ENCODE results near the gene APOLD1. TPM values are rescaled to one million over a fixed set of nuclear protein-coding genes. Genes with fewer than 3 reads are reported as not detected.

Gene APOLD1
- total RNA-seq, 1 donor from 2014 or later, result 7.4 TPM

DNA sequence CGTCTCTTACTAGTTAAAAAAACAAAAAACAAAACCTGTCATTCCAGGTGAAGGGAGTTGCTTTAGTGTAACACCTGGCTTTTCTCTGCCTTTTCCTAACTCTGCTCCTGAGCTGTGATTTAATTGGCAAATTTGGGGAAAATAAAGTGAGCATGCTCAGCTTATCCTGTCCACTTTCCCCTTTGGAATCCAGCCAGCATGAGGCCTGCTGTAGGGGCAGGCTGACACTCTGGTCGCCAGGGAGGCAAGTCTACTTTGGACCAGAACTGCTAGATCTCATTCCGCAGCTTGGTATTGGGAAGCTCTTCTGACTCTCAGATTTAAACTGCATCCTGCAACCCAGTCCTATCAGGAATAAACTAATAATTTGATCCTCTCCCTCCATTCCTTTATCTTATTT lies 38.2 kb upstream of the APOLD1 start:
- TF ChIP-seq EZH2phosphoT487 (IDR thresholded peaks at IDR 0.05), result no peak
- TF ChIP-seq, protein P1, sequence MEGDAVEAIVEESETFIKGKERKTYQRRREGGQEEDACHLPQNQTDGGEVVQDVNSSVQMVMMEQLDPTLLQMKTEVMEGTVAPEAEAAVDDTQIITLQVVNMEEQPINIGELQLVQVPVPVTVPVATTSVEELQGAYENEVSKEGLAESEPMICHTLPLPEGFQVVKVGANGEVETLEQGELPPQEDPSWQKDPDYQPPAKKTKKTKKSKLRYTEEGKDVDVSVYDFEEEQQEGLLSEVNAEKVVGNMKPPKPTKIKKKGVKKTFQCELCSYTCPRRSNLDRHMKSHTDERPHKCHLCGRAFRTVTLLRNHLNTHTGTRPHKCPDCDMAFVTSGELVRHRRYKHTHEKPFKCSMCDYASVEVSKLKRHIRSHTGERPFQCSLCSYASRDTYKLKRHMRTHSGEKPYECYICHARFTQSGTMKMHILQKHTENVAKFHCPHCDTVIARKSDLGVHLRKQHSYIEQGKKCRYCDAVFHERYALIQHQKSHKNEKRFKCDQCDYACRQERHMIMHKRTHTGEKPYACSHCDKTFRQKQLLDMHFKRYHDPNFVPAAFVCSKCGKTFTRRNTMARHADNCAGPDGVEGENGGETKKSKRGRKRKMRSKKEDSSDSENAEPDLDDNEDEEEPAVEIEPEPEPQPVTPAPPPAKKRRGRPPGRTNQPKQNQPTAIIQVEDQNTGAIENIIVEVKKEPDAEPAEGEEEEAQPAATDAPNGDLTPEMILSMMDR (IDR thresholded peaks at IDR 0.05), result no peak
- TF ChIP-seq EZH2 (IDR thresholded peaks at IDR 0.05), result no peak
- no peak overlapping the region for H2AFZ ChIP-seq (replicated peaks)
- H3F3A ChIP-seq (ENCODE audit: low read depth), result peaks cover 4% of the 10 kb centered on the region
- no peaks in the 10 kb centered on the region for H3K79me2 ChIP-seq (ENCODE audit: low read depth)
- no peak overlapping the region for H3K4me3 ChIP-seq
- Mint-ChIP-seq H3K9me3 (no peaks in the 10 kb centered on the region), H3K4me3 (no peak overlapping the region), H3K36me3 (peaks cover 5% of the 10 kb centered on the region), H3K27ac (no peak overlapping the region), H3K4me1 (peaks cover 23% of the 10 kb centered on the region), H3K27me3 (ENCODE audit: insufficient read depth, low read depth) (peaks cover 5% of the 10 kb centered on the region)
- H3K9ac ChIP-seq, result no peak overlapping the region
- no peak overlapping the region for H3K27ac ChIP-seq
- H3K4me1 ChIP-seq, result no peaks in the 10 kb centered on the region
- no peak for DNase-seq (ENCODE audit: low spot score)
- no peak overlapping the region for H3K4me2 ChIP-seq
- H4K20me1 ChIP-seq (ENCODE audit: low read depth), result no peaks in the 10 kb centered on the region
- H3K9me3 ChIP-seq (ENCODE audit: low read depth), result no peaks in the 10 kb centered on the region
- no peaks in the 10 kb centered on the region for H3K36me3 ChIP-seq
- H3K27me3 ChIP-seq, result no peaks in the 10 kb centered on the region

DNA sequence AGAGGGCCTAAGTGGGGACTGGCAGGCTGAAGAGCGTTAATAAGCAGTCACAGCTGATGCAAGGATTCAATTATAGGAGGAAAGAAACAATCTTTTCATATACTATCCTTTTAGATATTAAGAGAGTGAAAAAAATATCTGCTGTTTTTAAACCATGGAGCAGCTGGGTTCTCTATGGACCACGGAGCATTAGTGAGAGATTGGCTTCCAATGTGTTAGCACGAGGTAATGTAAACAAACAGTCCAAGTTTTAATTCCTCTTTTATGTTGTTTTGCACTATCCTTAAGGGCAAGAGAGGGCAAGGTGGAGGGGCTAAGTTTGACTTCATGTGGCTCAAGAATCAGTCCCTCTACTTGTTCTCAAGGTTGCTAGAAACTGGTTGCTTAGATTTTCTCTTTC lies 37.4 kb upstream of the APOLD1 start:
- H3K9me3 ChIP-seq (ENCODE audit: low read depth), result no peaks in the 10 kb centered on the region
- TF ChIP-seq, protein P1 (IDR thresholded peaks at IDR 0.05), result no peak
- no peak overlapping the region for H3K27ac ChIP-seq
- peaks cover 5% of the 10 kb centered on the region for H3K27me3 Mint-ChIP-seq (ENCODE audit: insufficient read depth, low read depth)
- no peaks in the 10 kb centered on the region for H3K27me3 ChIP-seq
- no peak overlapping the region for H3K4me3 Mint-ChIP-seq
- H2AFZ ChIP-seq (replicated peaks), result no peak overlapping the region
- no peaks in the 10 kb centered on the region for H4K20me1 ChIP-seq (ENCODE audit: low read depth)
- peaks cover 4% of the 10 kb centered on the region for H3F3A ChIP-seq (ENCODE audit: low read depth)
- H3K9ac ChIP-seq, result no peak overlapping the region
- no peaks in the 10 kb centered on the region for H3K79me2 ChIP-seq (ENCODE audit: low read depth)
- no peaks in the 10 kb centered on the region for H3K4me1 ChIP-seq
- no peaks in the 10 kb centered on the region for H3K9me3 Mint-ChIP-seq
- no peak overlapping the region for H3K27ac Mint-ChIP-seq
- H3K4me3 ChIP-seq, result no peak overlapping the region
- H3K4me1 Mint-ChIP-seq, result peaks cover 23% of the 10 kb centered on the region
- H3K36me3 ChIP-seq, result no peaks in the 10 kb centered on the region
- peaks cover 5% of the 10 kb centered on the region for H3K36me3 Mint-ChIP-seq
- no peak for DNase-seq (ENCODE audit: low spot score)
- no peak overlapping the region for H3K4me2 ChIP-seq

DNA sequence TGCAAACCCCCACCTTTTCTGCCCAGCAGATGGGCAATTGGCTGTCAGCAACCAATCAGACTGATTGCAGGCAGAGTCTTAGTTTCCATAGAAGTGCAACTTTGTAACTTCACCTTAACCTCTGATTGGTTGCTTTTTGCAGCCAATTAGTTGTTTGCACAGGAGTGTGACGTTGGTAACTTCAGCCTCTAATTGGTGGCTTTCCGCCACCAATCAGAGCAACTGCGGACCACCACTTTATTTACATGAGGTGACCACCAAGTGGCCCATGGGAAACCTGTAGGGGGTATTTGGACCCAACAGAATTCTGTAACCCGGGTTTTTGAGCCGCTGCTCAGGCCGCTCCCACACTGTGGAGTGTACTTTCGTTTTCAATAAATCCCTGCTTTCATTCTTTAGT lies 36.0 kb upstream of the APOLD1 start:
- H3K79me2 ChIP-seq (ENCODE audit: low read depth), result no peaks in the 10 kb centered on the region
- no peak overlapping the region for H3K27ac ChIP-seq
- no peaks in the 10 kb centered on the region for H3K27me3 ChIP-seq
- no peak overlapping the region for H3K4me3 ChIP-seq
- no peaks in the 10 kb centered on the region for H3K9me3 ChIP-seq (ENCODE audit: low read depth)
- Mint-ChIP-seq H3K4me1 (peaks cover 23% of the 10 kb centered on the region), H3K27me3 (ENCODE audit: insufficient read depth, low read depth) (peaks cover 5% of the 10 kb centered on the region), H3K4me3 (no peak overlapping the region), H3K36me3 (peaks cover 5% of the 10 kb centered on the region), H3K9me3 (no peaks in the 10 kb centered on the region), H3K27ac (no peak overlapping the region)
- H3F3A ChIP-seq (ENCODE audit: low read depth), result peaks cover 4% of the 10 kb centered on the region
- no peak overlapping the region for H3K9ac ChIP-seq
- H3K4me2 ChIP-seq, result no peak overlapping the region
- no peaks in the 10 kb centered on the region for H3K36me3 ChIP-seq
- no peaks in the 10 kb centered on the region for H3K4me1 ChIP-seq
- H4K20me1 ChIP-seq (ENCODE audit: low read depth), result no peaks in the 10 kb centered on the region
- DNase-seq (ENCODE audit: low spot score), result no peak
- TF ChIP-seq EZH2phosphoT487 (IDR thresholded peaks at IDR 0.05), result no peak
- TF ChIP-seq EZH2 (IDR thresholded peaks at IDR 0.05), result no peak
- TF ChIP-seq, protein P1 (IDR thresholded peaks at IDR 0.05), result no peak
- H2AFZ ChIP-seq (replicated peaks), result no peak overlapping the region

DNA sequence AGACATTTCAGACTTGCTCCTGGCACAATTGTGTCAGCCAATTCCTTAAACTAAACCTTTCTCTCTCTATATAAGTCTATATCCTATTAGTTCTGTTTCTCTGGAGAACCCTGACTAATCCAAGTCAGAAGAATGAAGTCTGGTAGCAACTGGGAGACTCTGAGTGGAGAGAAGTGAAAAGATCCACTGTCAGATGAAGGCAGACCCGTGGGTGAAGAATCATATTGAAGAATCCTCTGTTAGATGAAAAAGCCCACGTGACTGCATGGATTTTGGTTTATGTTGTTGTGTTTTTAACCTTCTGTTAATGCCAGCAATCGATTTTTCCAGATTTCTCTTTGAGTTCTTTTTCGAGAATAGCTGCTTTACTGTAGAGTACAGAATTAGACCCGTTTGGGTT lies 29.5 kb upstream of the APOLD1 start:
- Histone ChIP-seq H3F3A (ENCODE audit: low read depth) (no peaks in the 10 kb centered on the region), H3K4me3 (no peak overlapping the region), H3K9ac (no peak overlapping the region), H3K79me2 (ENCODE audit: low read depth) (no peaks in the 10 kb centered on the region), H3K36me3 (no peaks in the 10 kb centered on the region), H3K27ac (no peak overlapping the region), H4K20me1 (ENCODE audit: low read depth) (no peaks in the 10 kb centered on the region), H3K27me3 (no peaks in the 10 kb centered on the region), H3K4me1 (peaks cover 3% of the 10 kb centered on the region), H3K4me2 (no peak overlapping the region), H3K9me3 (ENCODE audit: low read depth) (no peaks in the 10 kb centered on the region), H2AFZ (replicated peaks) (no peak overlapping the region)
- Mint-ChIP-seq H3K4me3 (no peak overlapping the region), H3K9me3 (no peaks in the 10 kb centered on the region), H3K27me3 (ENCODE audit: insufficient read depth, low read depth) (no peaks in the 10 kb centered on the region), H3K4me1 (peaks cover 9% of the 10 kb centered on the region), H3K27ac (no peak overlapping the region), H3K36me3 (peaks cover 6% of the 10 kb centered on the region)
- TF ChIP-seq EZH2phosphoT487 (IDR thresholded peaks at IDR 0.05), result no peak
- no peak for TF ChIP-seq EZH2 (IDR thresholded peaks at IDR 0.05)
- TF ChIP-seq, protein P1 (IDR thresholded peaks at IDR 0.05), result no peak
- DNase-seq (ENCODE audit: low spot score), result no peak
